ENCODE measurements around the gene CYB561.
"Not testable (repeated sequence)": the region's sequence is repeated elsewhere in the genome, so short reads cannot be mapped to it uniquely, and the experiment has no call there.

The CYB561 gene

GRCh38 chr17:63479495-63480184, 33.5 kb upstream of the CYB561 start:
- no peak for DNase-seq (ENCODE audit: low read depth in 2 of 2)

DNA sequence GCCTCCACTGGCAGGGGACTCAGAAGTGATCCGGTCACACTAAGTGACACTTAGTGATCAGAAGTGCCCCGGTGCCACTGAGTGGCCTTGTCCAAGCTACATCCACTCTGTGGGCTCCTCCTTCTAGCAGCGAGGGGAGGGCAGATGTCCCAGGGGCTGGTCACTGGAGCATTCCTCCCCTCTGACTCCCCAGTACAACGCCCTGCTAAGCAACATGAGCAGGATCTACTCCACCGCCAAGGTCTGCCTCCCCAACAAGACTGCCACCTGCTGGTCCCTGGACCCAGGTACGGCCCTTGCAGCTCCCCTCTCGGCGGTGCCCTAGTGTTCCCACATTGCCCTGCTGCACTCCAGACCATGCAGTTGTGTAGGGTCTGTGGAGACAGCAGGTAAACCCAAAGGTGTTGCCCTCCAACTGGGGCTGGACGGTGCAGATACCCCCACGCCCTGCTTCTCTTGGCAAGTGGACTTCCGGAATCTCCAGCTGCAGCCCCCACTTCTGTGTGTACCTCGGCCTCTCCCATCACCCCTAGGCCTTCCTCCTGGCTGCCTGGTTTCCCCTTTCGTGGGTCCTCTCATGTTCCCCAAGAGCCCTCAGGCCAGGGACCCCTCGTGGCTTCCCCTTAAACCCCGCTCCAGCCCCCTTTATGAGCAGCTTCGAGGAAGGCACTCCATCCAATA, 32.8 kb upstream of the CYB561 start:
- DNase-seq (ENCODE audit: low read depth in 2 of 2): peak; percentile 55 to 61

DNA sequence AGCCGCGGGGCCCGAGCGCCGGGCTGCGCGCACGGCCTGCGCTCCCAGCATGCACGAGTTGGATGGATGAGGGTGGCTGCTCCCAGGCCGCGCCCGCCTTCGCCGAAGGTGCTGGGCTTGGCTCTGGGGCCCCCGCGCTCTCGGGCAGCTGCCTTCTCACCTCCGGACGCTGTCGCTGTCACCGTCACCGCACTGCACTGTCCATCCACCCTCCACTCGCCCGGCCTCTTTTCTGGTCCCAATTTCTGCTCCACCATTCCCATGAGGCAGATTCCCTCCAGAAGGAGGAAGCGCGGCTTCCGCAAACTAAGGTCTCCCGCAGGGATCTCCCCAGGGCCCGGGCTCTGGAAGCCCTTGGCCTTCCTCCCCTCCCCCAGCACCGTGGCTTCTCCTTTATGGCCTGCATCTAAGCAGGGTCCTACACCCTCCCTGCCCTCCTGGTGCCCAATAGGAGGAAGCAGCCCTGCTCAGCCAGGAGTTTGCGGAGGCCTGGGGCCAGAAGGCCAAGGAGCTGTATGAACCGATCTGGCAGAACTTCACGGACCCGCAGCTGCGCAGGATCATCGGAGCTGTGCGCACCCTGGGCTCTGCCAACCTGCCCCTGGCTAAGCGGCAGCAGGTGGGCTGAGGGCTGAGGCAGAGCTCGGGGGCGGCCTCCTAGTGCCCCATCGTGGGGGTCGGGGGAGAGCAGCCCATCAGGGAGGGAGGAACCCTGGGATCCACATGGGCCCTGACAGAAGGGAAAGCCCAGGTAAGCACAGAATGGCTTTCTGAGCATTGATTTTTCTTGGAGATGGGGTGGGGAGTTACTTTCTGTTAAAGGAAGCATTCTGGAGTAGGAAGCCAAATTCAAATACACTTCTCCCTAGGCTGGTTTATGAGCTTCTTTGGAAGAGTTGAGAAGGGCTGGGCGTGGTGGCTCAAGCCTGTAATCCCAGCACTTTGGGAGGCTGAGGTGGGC, 31.7 kb upstream of the CYB561 start:
- DNase-seq (ENCODE audit: low read depth in 2 of 2): no peak

- DNase-seq (ENCODE audit: low read depth in 2 of 2): peak in 1 of 2 donors; percentile 20
These were observed 30.9 kb upstream of the CYB561 start, which contains the start of gene ACE for GRCh38 chr17:63476854-63477479. Gene ACE, plus strand, starts transcription at chr17:63477061. Its CDS starts 34 bp downstream, at chr17:63477095.

GRCh38 chr17:63476459-63476853, 30.4 kb upstream of the CYB561 start:
- no peak for DNase-seq (ENCODE audit: low read depth in 2 of 2)

GRCh38 chr17:63475491-63476412, 29.6 kb upstream of the CYB561 start:
- DNase-seq (ENCODE audit: low read depth in 2 of 2): no peak

- no peak for DNase-seq (ENCODE audit: low read depth in 2 of 2)
These were observed 28.7 kb upstream of the CYB561 start for GRCh38 chr17:63474586-63475460.

DNA sequence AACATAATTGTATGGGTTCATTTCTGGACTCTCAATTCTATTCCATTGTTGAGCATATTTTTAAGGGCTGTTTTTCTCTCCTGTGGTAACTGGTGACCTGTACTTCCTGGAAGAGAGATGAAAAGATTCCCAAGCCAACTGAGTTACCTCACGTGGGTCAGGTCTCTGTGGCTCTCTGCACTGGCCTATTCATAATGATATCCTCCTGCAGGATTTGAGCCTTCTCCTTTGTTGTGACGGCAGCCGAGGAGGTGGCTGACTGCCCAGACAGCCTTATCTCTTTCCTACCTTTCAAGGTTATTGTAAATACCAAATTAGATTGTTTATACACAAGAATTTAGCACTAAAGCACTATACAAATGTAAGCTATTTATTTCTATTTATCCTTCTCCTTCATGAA, 28.1 kb upstream of the CYB561 start:
- no peak for DNase-seq (ENCODE audit: low read depth in 2 of 2)

DNA sequence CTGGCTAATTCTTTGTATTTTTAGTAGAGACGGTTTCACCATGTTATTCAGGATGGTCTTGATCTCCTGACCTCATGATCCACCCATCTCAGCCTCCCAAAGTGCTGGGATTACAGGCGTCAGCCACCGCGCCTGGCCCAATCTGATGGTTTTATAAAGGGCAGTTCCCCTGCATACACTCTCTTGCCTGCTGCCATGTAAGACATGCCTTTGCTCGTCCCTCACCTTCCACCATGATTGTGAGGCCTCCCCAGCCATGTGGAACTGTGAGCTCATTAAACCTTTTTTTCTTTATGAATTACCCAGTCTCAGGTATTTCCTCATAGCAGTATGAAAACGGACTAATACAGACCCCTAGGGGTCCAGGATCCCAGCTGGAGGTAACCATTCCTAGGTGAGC, 22.0 kb upstream of the CYB561 start:
- not testable (repeated sequence) for DNase-seq (ENCODE audit: low read depth in 2 of 2)

DNA sequence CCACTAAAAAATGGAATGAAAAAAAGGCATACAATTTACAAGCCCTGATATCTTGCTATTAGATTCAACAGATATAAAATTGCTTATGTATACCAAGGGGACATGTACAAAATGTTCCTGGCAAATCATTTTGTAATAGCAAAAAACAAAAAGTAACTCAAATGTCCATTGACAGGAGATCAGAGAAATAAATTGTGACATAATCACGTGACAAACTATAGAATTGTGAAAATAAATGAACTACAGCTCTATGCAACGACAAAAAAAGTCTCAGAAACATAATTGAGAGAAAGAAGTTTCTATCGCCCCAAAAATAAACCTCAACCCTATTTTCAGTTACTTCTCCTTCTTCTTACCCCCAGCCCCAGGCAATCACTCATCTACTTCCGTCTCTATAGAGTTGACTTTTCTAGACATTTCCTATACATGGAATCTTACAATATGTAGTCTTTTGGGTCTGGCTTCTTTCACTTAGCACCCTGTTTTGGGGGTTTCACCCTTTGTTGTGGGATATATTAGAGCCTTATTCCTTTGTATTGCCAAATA, 18.7 kb upstream of the CYB561 start:
- no peak for DNase-seq (ENCODE audit: low read depth in 2 of 2)

- no peak for DNase-seq (ENCODE audit: low read depth in 2 of 2)
These were observed 17.7 kb upstream of the CYB561 start for GRCh38 chr17:63463771-63464170.

GRCh38 chr17:63460018-63460417, 13.9 kb upstream of the CYB561 start:
- DNase-seq (ENCODE audit: low read depth in 2 of 2): no peak

DNA sequence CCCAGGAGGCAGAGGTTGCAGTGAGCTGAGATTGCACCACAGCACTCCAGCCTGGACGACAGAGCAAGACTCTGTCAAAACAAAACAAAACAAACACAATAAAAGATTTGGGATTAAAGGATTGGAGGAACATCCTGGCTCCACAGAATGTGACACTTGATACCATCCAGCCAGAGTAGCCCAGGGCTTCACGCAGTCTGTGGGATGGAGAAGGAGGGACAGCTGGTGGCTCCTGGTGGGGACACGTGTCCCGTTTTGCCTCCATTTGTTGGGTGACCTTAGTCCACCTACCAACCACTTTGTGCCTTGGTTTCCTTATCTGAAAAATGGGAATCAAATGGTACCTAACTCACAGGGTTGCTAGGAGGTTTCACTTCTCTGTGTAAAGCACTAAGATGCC, 12.4 kb upstream of the CYB561 start:
- DNase-seq (ENCODE audit: low read depth in 2 of 2): no peak

GRCh38 chr17:63455417-63455816, 9.3 kb upstream of the CYB561 start:
- no peak for DNase-seq (ENCODE audit: low read depth in 2 of 2)

DNA sequence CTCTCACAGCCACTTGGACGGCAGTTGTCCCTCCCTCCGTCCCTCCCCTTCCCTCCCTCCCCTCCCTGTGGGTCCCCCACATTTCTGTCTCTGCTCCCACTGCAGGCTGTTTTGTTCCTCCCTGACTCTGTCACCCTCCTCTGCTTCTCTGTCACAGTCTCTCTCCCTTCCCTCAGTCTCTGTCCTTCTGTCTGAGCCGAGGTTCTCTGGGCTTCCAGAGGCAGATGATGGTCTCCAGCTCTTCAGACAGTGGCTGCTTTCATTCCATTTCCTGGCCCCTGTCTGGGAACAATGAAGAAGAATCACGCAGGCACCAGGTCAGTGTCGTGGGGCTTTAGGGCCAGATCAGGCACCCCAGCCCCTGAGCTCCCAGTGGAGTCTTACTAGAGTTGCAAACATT, 8.8 kb upstream of the CYB561 start:
- DNase-seq (ENCODE audit: low read depth in 2 of 2): no peak

DNA sequence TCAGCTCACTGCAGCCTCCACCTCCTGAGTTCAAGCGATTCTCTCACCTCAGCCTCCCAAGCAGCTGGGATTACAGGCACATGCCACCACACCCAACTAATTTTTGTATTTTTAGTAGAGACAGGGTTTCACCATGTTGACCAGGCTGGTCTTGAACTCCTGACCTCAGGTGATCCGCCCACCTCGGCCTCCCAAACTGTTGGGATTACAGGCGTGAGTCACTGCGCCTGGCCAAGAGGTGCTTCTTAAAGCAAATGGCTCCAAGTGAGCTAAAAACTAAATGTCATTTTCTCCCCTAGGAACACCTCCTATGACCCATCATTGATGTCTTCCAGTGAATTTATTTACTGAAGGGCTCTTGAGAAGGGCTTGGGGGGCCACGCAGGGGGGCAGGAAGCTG, 8.3 kb upstream of the CYB561 start:
- not testable (repeated sequence) for DNase-seq (ENCODE audit: low read depth in 2 of 2)

DNA sequence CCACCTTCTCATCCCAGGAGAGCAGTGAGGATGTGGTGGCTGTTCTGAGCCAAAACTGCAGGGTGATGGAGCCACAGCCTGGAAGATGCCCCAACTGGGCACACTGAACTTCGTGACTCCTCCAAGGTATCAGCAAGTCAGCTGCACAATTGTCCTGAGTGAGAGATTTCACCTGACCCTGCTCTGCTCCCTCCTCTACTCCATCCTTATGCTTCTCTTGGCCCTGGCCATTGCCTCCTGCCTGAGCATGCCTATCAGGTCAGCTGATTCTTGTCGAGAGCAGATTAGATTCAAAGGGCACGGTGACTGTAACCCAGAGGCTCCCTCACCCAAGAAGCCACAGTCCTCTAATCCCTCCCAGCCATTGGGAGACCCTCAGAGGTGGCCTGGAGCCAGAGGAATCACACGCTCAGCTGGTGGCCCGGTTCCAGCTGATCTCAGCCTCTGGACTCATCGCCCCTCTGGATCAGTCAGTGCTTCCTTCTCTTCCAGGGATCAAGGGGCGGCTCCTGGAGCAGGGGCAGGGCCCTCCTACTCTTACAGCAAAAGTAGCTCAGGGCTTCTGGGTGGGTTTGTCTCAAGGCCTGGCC, 7.0 kb upstream of the CYB561 start:
- no peak for DNase-seq (ENCODE audit: low read depth in 2 of 2)

- DNase-seq (ENCODE audit: low read depth in 2 of 2): no peak
These were observed 6.2 kb upstream of the CYB561 start for GRCh38 chr17:63452046-63452961.

Data from stimulated activated CD8-positive, alpha-beta memory T cell treated with anti-CD3 and anti-CD28 coated beads, Interleukin-7, amount 100 ng/mL, for 4 hours (primary cell).